ENCODE measurements around the gene ST6GALNAC5. TPM values are rescaled to one million over a fixed set of nuclear protein-coding genes. Genes with fewer than 3 reads are reported as not detected.
A peak's percentile ranks its signal among the peaks of the same experiment; 100 is the strongest.

The ST6GALNAC5 gene
- total RNA-seq, 2 experiments from 2014 or later: not detected

- Mint-ChIP-seq H3K9me3 (no peaks in the 10 kb centered on the region), H3K36me3 (no peaks in the 10 kb centered on the region)
Observed at GRCh38 chr1:77027847-77028246, 160.6 kb downstream of the ST6GALNAC5 start.

GRCh38 chr1:77030401-77031105, 163.3 kb downstream of the ST6GALNAC5 start:
- no peak for DNase-seq
- Mint-ChIP-seq H3K27ac (no peak overlapping the region), H3K4me1 (no peaks in the 10 kb centered on the region), H3K27me3 (peaks cover 13% of the 10 kb centered on the region), H3K36me3 (no peaks in the 10 kb centered on the region), H3K4me3 (no peak overlapping the region), H3K9me3 (no peaks in the 10 kb centered on the region)

More at GRCh38 chr1:77027847-77028246, 160.6 kb downstream of the ST6GALNAC5 start:
- Mint-ChIP-seq H3K27me3 (peaks cover 10% of the 10 kb centered on the region), H3K4me3 (no peak overlapping the region), H3K4me1 (no peaks in the 10 kb centered on the region), H3K27ac (no peak overlapping the region)
- no peak for DNase-seq

- no peak for DNase-seq
- H3K9me3 Mint-ChIP-seq: no peaks in the 10 kb centered on the region
- H3K36me3 Mint-ChIP-seq: no peaks in the 10 kb centered on the region
Observed at GRCh38 chr1:77031106-77031662, 163.9 kb downstream of the ST6GALNAC5 start.

GRCh38 chr1:77036560-77036959, 169.3 kb downstream of the ST6GALNAC5 start:
- Mint-ChIP-seq H3K27me3 (peaks cover 9% of the 10 kb centered on the region), H3K36me3 (no peaks in the 10 kb centered on the region), H3K9me3 (peaks cover 4% of the 10 kb centered on the region), H3K27ac (no peak overlapping the region), H3K4me1 (no peaks in the 10 kb centered on the region), H3K4me3 (no peak overlapping the region)
- DNase-seq: no peak

More at GRCh38 chr1:77031106-77031662, 163.9 kb downstream of the ST6GALNAC5 start:
- Mint-ChIP-seq H3K4me3 (no peak overlapping the region), H3K27me3 (peaks cover 13% of the 10 kb centered on the region), H3K27ac (no peak overlapping the region), H3K4me1 (no peaks in the 10 kb centered on the region)

- no peaks in the 10 kb centered on the region for H3K4me1 Mint-ChIP-seq
- peaks cover 7% of the 10 kb centered on the region for H3K27me3 Mint-ChIP-seq
- no peak overlapping the region for H3K4me3 Mint-ChIP-seq
- H3K27ac Mint-ChIP-seq: no peak overlapping the region
- H3K36me3 Mint-ChIP-seq: no peaks in the 10 kb centered on the region
- DNase-seq: no peak
- H3K9me3 Mint-ChIP-seq: peaks cover 4% of the 10 kb centered on the region
Observed at GRCh38 chr1:77037038-77037437, 169.8 kb downstream of the ST6GALNAC5 start.

GRCh38 chr1:77038000-77038399, 170.7 kb downstream of the ST6GALNAC5 start:
- no peak overlapping the region for H3K4me3 Mint-ChIP-seq
- no peaks in the 10 kb centered on the region for H3K4me1 Mint-ChIP-seq
- peaks cover 3% of the 10 kb centered on the region for H3K27me3 Mint-ChIP-seq
- no peaks in the 10 kb centered on the region for H3K36me3 Mint-ChIP-seq
- H3K27ac Mint-ChIP-seq: no peak overlapping the region
- peaks cover 4% of the 10 kb centered on the region for H3K9me3 Mint-ChIP-seq
- no peak for DNase-seq

- Mint-ChIP-seq H3K27ac (no peak overlapping the region), H3K9me3 (peaks cover 4% of the 10 kb centered on the region), H3K27me3 (no peaks in the 10 kb centered on the region), H3K4me3 (no peak overlapping the region), H3K4me1 (no peaks in the 10 kb centered on the region), H3K36me3 (no peaks in the 10 kb centered on the region)
- no peak for DNase-seq
Observed at GRCh38 chr1:77039111-77039510, 171.8 kb downstream of the ST6GALNAC5 start.

- H3K9me3 Mint-ChIP-seq: peaks cover 4% of the 10 kb centered on the region
- no peaks in the 10 kb centered on the region for H3K27me3 Mint-ChIP-seq
- H3K27ac Mint-ChIP-seq: no peak overlapping the region
- H3K4me1 Mint-ChIP-seq: no peaks in the 10 kb centered on the region
- DNase-seq: no peak
- no peak overlapping the region for H3K4me3 Mint-ChIP-seq
- no peaks in the 10 kb centered on the region for H3K36me3 Mint-ChIP-seq
Observed at GRCh38 chr1:77039739-77040138, 172.5 kb downstream of the ST6GALNAC5 start.

- Mint-ChIP-seq H3K9me3 (peaks cover 4% of the 10 kb centered on the region), H3K36me3 (no peaks in the 10 kb centered on the region), H3K4me1 (no peaks in the 10 kb centered on the region), H3K4me3 (no peak overlapping the region), H3K27ac (no peak overlapping the region), H3K27me3 (no peaks in the 10 kb centered on the region)
- no peak for DNase-seq
Observed at GRCh38 chr1:77040826-77041225, 173.5 kb downstream of the ST6GALNAC5 start.

GRCh38 chr1:77044133-77044849, 177.0 kb downstream of the ST6GALNAC5 start:
- no peaks in the 10 kb centered on the region for H3K27me3 Mint-ChIP-seq
- H3K36me3 Mint-ChIP-seq: no peaks in the 10 kb centered on the region
- H3K4me1 Mint-ChIP-seq: peaks cover 20% of the 10 kb centered on the region
- DNase-seq: peak; percentile 3
- no peaks in the 10 kb centered on the region for H3K9me3 Mint-ChIP-seq
- no peak overlapping the region for H3K27ac Mint-ChIP-seq
- no peak overlapping the region for H3K4me3 Mint-ChIP-seq

GRCh38 chr1:77047575-77047974, 180.3 kb downstream of the ST6GALNAC5 start:
- Mint-ChIP-seq H3K27ac (no peak overlapping the region), H3K9me3 (no peaks in the 10 kb centered on the region), H3K4me3 (no peak overlapping the region), H3K27me3 (no peaks in the 10 kb centered on the region), H3K36me3 (no peaks in the 10 kb centered on the region), H3K4me1 (peaks cover 20% of the 10 kb centered on the region)
- DNase-seq: no peak

- H3K36me3 Mint-ChIP-seq: no peaks in the 10 kb centered on the region
- no peaks in the 10 kb centered on the region for H3K9me3 Mint-ChIP-seq
- H3K27ac Mint-ChIP-seq: no peak overlapping the region
- H3K4me3 Mint-ChIP-seq: no peak overlapping the region
- peaks cover 20% of the 10 kb centered on the region for H3K4me1 Mint-ChIP-seq
- H3K27me3 Mint-ChIP-seq: no peaks in the 10 kb centered on the region
- no peak for DNase-seq
Observed at GRCh38 chr1:77047978-77048614, 180.8 kb downstream of the ST6GALNAC5 start.

- DNase-seq: no peak
- no peak overlapping the region for H3K27ac Mint-ChIP-seq
- no peaks in the 10 kb centered on the region for H3K27me3 Mint-ChIP-seq
- H3K36me3 Mint-ChIP-seq: no peaks in the 10 kb centered on the region
- no peak overlapping the region for H3K4me3 Mint-ChIP-seq
- no peaks in the 10 kb centered on the region for H3K9me3 Mint-ChIP-seq
- peaks cover 20% of the 10 kb centered on the region for H3K4me1 Mint-ChIP-seq
Observed at GRCh38 chr1:77048615-77049005, 181.3 kb downstream of the ST6GALNAC5 start.

GRCh38 chr1:77051425-77051824, 184.1 kb downstream of the ST6GALNAC5 start:
- Mint-ChIP-seq H3K9me3 (no peaks in the 10 kb centered on the region), H3K36me3 (no peaks in the 10 kb centered on the region), H3K27ac (no peak overlapping the region), H3K4me1 (peaks cover 19% of the 10 kb centered on the region), H3K4me3 (no peak overlapping the region), H3K27me3 (no peaks in the 10 kb centered on the region)
- no peak for DNase-seq

GRCh38 chr1:77056525-77056924, 189.2 kb downstream of the ST6GALNAC5 start:
- Mint-ChIP-seq H3K4me1 (no peaks in the 10 kb centered on the region), H3K27me3 (peaks cover 7% of the 10 kb centered on the region), H3K4me3 (no peak overlapping the region), H3K9me3 (no peaks in the 10 kb centered on the region), H3K27ac (no peak overlapping the region), H3K36me3 (no peaks in the 10 kb centered on the region)
- no peak for DNase-seq
